PFSK-1 (cell line): Measurements from ENCODE around the gene C15orf40. TPM values are rescaled to one million over a fixed set of nuclear protein-coding genes. Genes with fewer than 3 reads are reported as not detected.

Experiments
- FOXP2 ChIP-seq: optimal IDR thresholded peaks from 2 replicates; pipeline ENCODE3; 2011; ENCODE audit warnings: borderline replicate concordance, control low read depth, inconsistent platforms; ENCODE audit not compliant: insufficient read depth; ENCODE audit errors: extremely low read length, extremely low read depth
- POLR2AphosphoS5 ChIP-seq: IDR thresholded peaks from 2 replicates; pipeline ENCODE4 v1.6.1; 2012; ENCODE audit warnings: low read depth, mild to moderate bottlenecking, control low read depth, low read length, moderate library complexity
- SIN3A ChIP-seq: IDR thresholded peaks from 2 replicates; pipeline ENCODE4 v1.6.1; 2012; ENCODE audit warnings: mild to moderate bottlenecking, low read length, moderate library complexity, borderline replicate concordance; ENCODE audit not compliant: insufficient read depth
- TAF1 ChIP-seq: IDR thresholded peaks from 2 replicates; pipeline ENCODE4 v1.6.1; 2012; ENCODE audit warnings: low read length, control low read depth, borderline replicate concordance; ENCODE audit not compliant: insufficient read depth
- polyA plus RNA-seq: library from polyadenylated mRNA; unstranded; fragments of >200 nt; gene quantifications from one replicate; pipeline ENCODE4 v1.2.1, GENCODE V29; 2012; ENCODE audit warnings: low read depth, missing spikeins; ENCODE audit not compliant: insufficient read length
- TF ChIP-seq, protein P1 (sequence below), 2 experiments: IDR thresholded peaks; 2 replicates each; pipeline versions ENCODE4 v1.6.1 to v1.8.0; 2011 to 2012; ENCODE audit warnings: low read depth in 2 of 2, low read length in 2 of 2, control low read depth in 1 of 2, inconsistent platforms in 1 of 2, mild to moderate bottlenecking in 1 of 2, moderate library complexity in 1 of 2; ENCODE audit not compliant: insufficient read depth in 1 of 2

Gene C15orf40
- polyA plus RNA-seq, result 29.3 TPM

DNA sequence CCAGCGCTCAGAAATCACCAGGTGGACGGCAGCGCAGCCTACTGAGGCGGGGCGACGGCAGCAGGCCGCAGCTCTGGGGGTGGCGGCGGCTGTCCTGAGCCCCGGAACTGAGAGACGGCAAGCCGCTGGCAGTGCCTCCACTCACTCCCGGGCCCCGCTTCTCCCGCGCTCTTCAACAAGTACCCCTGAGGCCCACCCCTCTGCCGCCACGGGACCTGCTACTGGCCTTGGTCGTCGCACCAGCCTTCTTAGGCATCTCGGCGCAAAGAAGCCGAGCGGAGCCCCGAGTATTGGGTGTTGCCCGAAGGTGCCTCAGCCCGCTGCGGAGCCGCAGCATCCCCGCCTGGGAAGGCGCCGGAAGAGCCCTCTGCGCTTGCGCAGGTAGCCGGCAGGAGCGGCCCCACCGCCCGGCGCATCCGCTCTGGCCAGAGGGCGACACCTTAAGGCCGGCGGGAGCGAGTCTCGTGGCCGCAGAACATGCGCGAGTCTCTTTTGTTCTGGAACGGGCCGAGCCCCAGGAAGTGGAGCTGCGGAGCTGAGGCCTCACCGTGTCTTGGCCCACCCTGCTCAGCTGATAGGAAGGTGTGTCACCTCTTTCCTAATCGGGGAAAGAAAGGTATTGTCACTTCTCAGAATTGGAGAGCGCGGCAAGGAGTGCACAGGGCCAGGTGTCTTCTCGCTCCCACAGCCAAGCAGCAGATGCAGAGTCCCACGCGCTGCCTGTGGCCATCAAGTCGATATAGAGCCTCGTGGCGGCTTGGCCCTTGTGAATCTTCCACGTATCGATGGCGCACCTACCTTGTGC lies at the start of gene C15orf40:
TSS of gene C15orf40 (minus strand) at position 369 of the 805 bp plus-strand sequence. CDS start at position 337, 32 bp downstream.
- peak; percentile 84 for TF ChIP-seq POLR2AphosphoS5
- peak; percentile 40; the same call in 1 of the 2 replicates for TF ChIP-seq SIN3A
- TF ChIP-seq TAF1, result peak; percentile 83
- TF ChIP-seq FOXP2, result peak; percentile 90
- TF ChIP-seq, protein P1, sequence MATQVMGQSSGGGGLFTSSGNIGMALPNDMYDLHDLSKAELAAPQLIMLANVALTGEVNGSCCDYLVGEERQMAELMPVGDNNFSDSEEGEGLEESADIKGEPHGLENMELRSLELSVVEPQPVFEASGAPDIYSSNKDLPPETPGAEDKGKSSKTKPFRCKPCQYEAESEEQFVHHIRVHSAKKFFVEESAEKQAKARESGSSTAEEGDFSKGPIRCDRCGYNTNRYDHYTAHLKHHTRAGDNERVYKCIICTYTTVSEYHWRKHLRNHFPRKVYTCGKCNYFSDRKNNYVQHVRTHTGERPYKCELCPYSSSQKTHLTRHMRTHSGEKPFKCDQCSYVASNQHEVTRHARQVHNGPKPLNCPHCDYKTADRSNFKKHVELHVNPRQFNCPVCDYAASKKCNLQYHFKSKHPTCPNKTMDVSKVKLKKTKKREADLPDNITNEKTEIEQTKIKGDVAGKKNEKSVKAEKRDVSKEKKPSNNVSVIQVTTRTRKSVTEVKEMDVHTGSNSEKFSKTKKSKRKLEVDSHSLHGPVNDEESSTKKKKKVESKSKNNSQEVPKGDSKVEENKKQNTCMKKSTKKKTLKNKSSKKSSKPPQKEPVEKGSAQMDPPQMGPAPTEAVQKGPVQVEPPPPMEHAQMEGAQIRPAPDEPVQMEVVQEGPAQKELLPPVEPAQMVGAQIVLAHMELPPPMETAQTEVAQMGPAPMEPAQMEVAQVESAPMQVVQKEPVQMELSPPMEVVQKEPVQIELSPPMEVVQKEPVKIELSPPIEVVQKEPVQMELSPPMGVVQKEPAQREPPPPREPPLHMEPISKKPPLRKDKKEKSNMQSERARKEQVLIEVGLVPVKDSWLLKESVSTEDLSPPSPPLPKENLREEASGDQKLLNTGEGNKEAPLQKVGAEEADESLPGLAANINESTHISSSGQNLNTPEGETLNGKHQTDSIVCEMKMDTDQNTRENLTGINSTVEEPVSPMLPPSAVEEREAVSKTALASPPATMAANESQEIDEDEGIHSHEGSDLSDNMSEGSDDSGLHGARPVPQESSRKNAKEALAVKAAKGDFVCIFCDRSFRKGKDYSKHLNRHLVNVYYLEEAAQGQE (IDR thresholded peaks at IDR 0.05; ENCODE audit: insufficient read depth in 1 of 2, low read depth in 2 of 2, low read length in 2 of 2), result no peak

DNA sequence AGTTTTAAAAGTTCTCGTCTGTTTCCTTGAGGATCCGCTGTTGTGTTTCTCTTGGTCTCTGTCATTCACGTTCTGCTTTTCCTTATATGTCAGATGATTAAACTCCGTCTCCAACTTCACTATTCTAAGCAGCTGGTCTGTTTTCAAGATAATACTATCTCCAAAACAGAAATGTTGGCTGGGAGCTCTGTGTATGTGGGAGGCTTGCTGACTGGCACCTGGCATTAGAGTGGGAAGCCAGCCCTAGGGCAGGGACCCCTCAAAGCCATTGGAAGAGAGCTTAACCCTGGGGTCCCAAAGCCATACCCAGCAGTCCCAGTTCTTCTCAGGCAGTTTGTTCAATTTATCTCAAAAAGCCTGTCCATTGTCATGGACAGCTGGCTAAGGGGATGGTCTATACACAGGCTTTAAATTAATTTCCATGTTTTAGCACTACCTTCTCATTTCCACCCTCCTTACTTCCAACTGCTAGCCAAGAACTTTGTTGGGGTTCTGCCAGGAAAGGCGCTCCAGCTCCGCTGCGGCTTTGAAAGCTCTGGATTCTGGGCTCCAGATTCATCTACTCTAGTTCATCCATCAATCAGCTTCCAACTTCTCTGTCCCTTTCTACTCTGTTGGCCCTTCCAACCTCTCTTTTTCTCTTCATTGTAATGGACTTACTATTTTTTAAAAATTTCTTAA lies 46.4 kb upstream of the C15orf40 start:
- TF ChIP-seq, protein P1 (IDR thresholded peaks at IDR 0.05; ENCODE audit: insufficient read depth in 1 of 2, low read depth in 2 of 2, low read length in 2 of 2), result no peak
- TF ChIP-seq POLR2AphosphoS5, result no peak
- TF ChIP-seq FOXP2, result no peak
- TF ChIP-seq SIN3A, result no peak
- TF ChIP-seq TAF1, result no peak

DNA sequence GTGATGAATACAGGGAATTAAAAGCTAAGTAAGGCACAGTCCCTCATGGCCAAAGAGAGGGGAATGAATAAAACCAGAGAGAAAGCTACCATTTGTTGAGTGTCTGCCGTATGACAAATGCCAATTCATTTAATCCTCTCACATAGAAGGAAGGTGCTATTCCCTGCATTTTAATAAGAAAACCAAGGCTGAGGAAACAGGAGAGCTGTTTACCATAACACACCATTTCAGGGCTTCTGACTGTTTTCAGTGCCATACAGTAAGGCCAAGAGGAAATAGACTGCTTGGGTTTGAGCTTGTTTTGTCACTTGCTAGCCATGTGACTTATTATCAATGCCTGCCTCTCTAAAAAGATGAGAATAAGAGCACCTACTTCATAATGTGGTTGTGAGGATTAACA lies 45.6 kb upstream of the C15orf40 start:
- TF ChIP-seq FOXP2 (no peak), TAF1 (no peak), SIN3A (no peak), POLR2AphosphoS5 (no peak)
- TF ChIP-seq, protein P1 (IDR thresholded peaks at IDR 0.05; ENCODE audit: insufficient read depth in 1 of 2, low read depth in 2 of 2, low read length in 2 of 2), result no peak

DNA sequence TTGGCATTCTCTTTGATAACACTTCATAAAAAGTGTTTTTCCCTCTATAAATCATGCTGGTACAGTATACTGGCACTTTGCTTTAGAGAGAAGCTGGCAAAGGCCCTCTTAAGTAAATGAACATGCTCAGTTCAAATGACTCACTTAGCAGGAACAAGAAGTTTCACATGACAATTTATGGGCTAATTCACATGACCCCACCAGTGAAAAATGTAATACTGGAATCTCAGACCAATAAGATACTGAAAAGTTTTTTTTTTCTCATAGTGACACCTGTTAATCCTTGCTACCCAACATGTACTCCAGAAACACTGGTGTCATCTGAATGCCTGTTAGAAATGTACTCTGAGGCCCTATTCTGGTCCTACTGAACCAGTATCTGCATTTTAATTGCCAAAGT lies 41.7 kb upstream of the C15orf40 start:
- TF ChIP-seq FOXP2 (no peak), POLR2AphosphoS5 (no peak), SIN3A (no peak), TAF1 (no peak)
- TF ChIP-seq, protein P1 (IDR thresholded peaks at IDR 0.05; ENCODE audit: insufficient read depth in 1 of 2, low read depth in 2 of 2, low read length in 2 of 2), result no peak
